Measurements from ENCODE around the gene TMX4. TPM values are rescaled to one million over a fixed set of nuclear protein-coding genes. Genes with fewer than 3 reads are reported as not detected.

Gene TMX4
- 4.1 TPM for polyA plus RNA-seq (2012; ENCODE audit: low read depth, missing spikeins)

DNA sequence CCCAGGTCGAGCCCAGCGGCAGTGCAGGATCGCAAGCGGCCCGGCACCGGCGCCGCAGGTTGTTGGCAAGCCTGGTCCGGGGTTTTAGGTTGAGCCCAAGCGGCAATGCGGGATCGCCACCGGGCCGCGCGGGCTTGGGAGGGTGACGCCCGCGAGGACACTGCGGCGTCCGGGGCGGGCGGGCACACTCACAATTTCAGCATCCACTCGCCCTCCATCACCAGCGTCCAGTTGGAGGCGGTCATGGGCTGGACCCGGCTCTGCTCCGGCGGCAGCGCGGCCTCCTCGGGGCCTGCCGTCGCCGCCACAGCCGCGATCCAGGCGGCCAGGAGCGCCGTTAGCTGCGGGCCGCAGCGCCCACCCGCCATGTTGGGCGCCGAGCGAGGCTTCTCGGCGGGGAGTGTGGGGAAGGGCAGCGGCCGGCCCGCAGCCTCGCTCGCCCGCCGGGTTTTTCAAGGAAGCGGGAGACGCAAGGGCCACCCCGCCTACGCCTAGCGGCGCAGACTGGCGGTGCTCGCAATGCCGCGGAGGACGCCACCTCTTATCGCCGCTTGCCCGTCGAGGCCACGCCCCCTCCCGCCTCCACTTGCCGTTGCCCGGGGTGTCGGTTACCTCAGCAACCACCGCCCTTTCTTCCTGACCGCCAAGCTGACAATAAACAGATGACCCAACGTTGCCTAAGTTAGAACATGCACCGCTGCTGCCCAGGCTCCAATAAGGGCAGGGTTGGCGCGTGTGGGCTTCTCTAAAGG lies at the start of gene TMX4:
Gene TMX4, minus strand, starts transcription at position 516 of the 752 bp plus-strand sequence. Its CDS starts 148 bp downstream, at position 368.
- DNase-seq (ENCODE audit: insufficient read length, low spot score) (peak; percentile 76), FAIRE-seq (peak; percentile 100)
- TF ChIP-seq POU2F2 (IDR thresholded peaks at IDR 0.05; ENCODE audit: low read depth, low read length) (peak; percentile 26; the same call in 1 of the 2 replicates), PAX5 (IDR thresholded peaks at IDR 0.05; ENCODE audit: insufficient read depth, low read length, severe bottlenecking) (no peak), POLR2A (IDR thresholded peaks at IDR 0.05; ENCODE audit: low read depth, low read length) (peak; percentile 71), TAF1 (IDR thresholded peaks at IDR 0.05; ENCODE audit: low read depth, low read length) (peak; percentile 29; the same call in 1 of the 2 replicates), SPI1 (IDR thresholded peaks at IDR 0.05; ENCODE audit: low read depth, low read length) (no peak), POLR2AphosphoS5 (IDR thresholded peaks at IDR 0.05; ENCODE audit: low read depth, low read length) (peak; percentile 63)

- DNase-seq (ENCODE audit: insufficient read length, low spot score) (no peak), FAIRE-seq (no peak)
- no peak for TF ChIP-seq PAX5 (IDR thresholded peaks at IDR 0.05; ENCODE audit: insufficient read depth, low read length, severe bottlenecking)
- TF ChIP-seq SPI1 (IDR thresholded peaks at IDR 0.05; ENCODE audit: low read depth, low read length), result no peak
- no peak for TF ChIP-seq POU2F2 (IDR thresholded peaks at IDR 0.05; ENCODE audit: low read depth, low read length)
- no peak for TF ChIP-seq TAF1 (IDR thresholded peaks at IDR 0.05; ENCODE audit: low read depth, low read length)
- no peak for TF ChIP-seq POLR2AphosphoS5 (IDR thresholded peaks at IDR 0.05; ENCODE audit: low read depth, low read length)
- TF ChIP-seq POLR2A (IDR thresholded peaks at IDR 0.05; ENCODE audit: low read depth, low read length), result no peak
Measured at GRCh38 chr20:8067082-8067481, 47.5 kb upstream of the TMX4 start.

DNA sequence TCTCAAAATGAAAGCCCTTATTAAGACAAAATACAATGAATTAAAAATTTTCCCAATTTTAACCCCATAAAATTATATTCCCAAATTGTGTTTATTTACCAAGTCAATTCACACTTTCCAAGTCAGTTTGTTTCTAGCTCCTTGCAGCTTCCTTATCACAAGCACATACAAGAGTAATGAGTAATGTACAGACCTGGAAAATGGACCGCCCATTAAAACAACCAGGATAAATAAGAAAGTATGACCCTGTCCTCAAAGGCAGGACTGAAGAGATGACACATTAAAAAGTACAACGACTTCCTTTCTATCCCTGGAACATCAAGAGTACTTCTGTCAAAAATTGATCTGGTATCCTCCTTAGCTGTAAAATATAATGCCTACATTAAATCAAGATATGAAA lies 47.1 kb upstream of the TMX4 start:
- TF ChIP-seq POLR2AphosphoS5 (IDR thresholded peaks at IDR 0.05; ENCODE audit: low read depth, low read length) (no peak), POLR2A (IDR thresholded peaks at IDR 0.05; ENCODE audit: low read depth, low read length) (no peak), SPI1 (IDR thresholded peaks at IDR 0.05; ENCODE audit: low read depth, low read length) (no peak), TAF1 (IDR thresholded peaks at IDR 0.05; ENCODE audit: low read depth, low read length) (no peak), POU2F2 (IDR thresholded peaks at IDR 0.05; ENCODE audit: low read depth, low read length) (no peak), PAX5 (IDR thresholded peaks at IDR 0.05; ENCODE audit: insufficient read depth, low read length, severe bottlenecking) (no peak)
- FAIRE-seq (no peak), DNase-seq (ENCODE audit: insufficient read length, low spot score) (no peak)

DNA sequence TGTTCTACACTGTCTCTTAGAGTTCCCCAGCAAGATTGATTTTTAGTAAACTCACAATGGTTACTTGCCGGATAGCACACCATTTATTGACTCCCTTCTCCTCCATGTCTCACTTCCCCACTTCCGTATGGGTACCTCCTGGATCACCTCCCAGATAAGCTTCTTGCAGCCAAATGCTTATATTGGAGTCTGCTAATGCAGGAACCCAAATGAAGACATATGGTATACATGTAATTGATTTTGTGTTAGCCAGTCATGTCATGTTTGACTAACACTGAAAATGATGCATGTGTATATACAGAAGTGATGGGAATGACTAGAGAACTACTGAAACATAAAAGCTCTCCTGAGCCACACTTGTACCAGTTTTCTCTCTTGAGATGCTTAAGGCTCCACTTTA lies 46.1 kb upstream of the TMX4 start:
- TF ChIP-seq POLR2AphosphoS5 (IDR thresholded peaks at IDR 0.05; ENCODE audit: low read depth, low read length) (no peak), SPI1 (IDR thresholded peaks at IDR 0.05; ENCODE audit: low read depth, low read length) (no peak)
- FAIRE-seq, result no peak
- no peak for DNase-seq (ENCODE audit: insufficient read length, low spot score)

DNA sequence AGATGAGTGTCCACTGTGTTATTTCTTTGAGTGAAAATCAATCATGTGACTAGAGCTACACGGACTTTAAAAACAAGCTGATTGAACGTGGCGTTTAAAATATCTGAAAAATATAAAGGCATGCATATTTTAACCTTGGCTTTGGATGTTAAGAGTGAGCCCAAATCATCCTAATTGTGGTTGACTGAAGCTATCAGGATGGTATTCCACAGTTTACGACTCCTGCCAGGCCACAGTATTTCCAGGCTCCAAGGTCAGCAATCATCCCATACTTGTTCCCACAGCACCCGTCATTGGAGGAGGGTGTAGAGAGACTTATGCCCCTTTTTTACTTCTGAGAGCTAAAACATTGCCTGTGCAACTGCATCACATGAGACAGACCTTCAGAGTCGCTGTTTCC lies 43.2 kb upstream of the TMX4 start:
- no peak for FAIRE-seq
- DNase-seq (ENCODE audit: insufficient read length, low spot score), result no peak
- TF ChIP-seq PAX5 (IDR thresholded peaks at IDR 0.05; ENCODE audit: insufficient read depth, low read length, severe bottlenecking) (no peak), POU2F2 (IDR thresholded peaks at IDR 0.05; ENCODE audit: low read depth, low read length) (no peak), POLR2A (IDR thresholded peaks at IDR 0.05; ENCODE audit: low read depth, low read length) (no peak), SPI1 (IDR thresholded peaks at IDR 0.05; ENCODE audit: low read depth, low read length) (no peak), POLR2AphosphoS5 (IDR thresholded peaks at IDR 0.05; ENCODE audit: low read depth, low read length) (no peak), TAF1 (IDR thresholded peaks at IDR 0.05; ENCODE audit: low read depth, low read length) (no peak)

GRCh38 chr20:8061861-8062518 lies 42.4 kb upstream of the TMX4 start:
- FAIRE-seq (no peak), DNase-seq (ENCODE audit: insufficient read length, low spot score) (no peak)
- TF ChIP-seq SPI1 (IDR thresholded peaks at IDR 0.05; ENCODE audit: low read depth, low read length) (no peak), PAX5 (IDR thresholded peaks at IDR 0.05; ENCODE audit: insufficient read depth, low read length, severe bottlenecking) (no peak), POLR2A (IDR thresholded peaks at IDR 0.05; ENCODE audit: low read depth, low read length) (no peak), POU2F2 (IDR thresholded peaks at IDR 0.05; ENCODE audit: low read depth, low read length) (no peak), POLR2AphosphoS5 (IDR thresholded peaks at IDR 0.05; ENCODE audit: low read depth, low read length) (no peak), TAF1 (IDR thresholded peaks at IDR 0.05; ENCODE audit: low read depth, low read length) (no peak)

GRCh38 chr20:8060977-8061376 lies 41.4 kb upstream of the TMX4 start:
- DNase-seq (ENCODE audit: insufficient read length, low spot score), result no peak
- FAIRE-seq, result no peak
- TF ChIP-seq SPI1 (IDR thresholded peaks at IDR 0.05; ENCODE audit: low read depth, low read length) (no peak), POU2F2 (IDR thresholded peaks at IDR 0.05; ENCODE audit: low read depth, low read length) (no peak), POLR2AphosphoS5 (IDR thresholded peaks at IDR 0.05; ENCODE audit: low read depth, low read length) (no peak), TAF1 (IDR thresholded peaks at IDR 0.05; ENCODE audit: low read depth, low read length) (no peak), POLR2A (IDR thresholded peaks at IDR 0.05; ENCODE audit: low read depth, low read length) (no peak), PAX5 (IDR thresholded peaks at IDR 0.05; ENCODE audit: insufficient read depth, low read length, severe bottlenecking) (no peak)

DNA sequence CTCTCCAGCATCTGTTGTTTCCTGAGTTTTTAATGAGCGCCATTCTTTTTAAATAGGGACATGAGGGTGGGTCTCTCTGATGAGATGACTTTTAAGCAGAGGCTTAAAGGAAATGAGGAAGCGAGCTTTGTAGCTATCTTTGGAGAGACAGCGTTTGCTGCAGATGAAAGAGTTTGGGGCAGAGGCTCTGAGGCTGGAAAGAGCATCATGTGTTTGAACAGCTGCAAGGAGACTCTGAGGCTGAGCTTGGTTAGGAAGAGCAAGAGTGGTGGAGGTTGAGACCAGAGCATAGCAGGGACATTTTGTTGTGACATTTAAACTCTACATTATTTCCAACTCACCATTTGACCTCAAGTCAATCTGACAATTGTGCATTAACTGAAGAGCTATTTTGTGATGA lies 38.3 kb upstream of the TMX4 start:
- no peak for TF ChIP-seq SPI1 (IDR thresholded peaks at IDR 0.05; ENCODE audit: low read depth, low read length)
- TF ChIP-seq TAF1 (IDR thresholded peaks at IDR 0.05; ENCODE audit: low read depth, low read length), result no peak
- no peak for TF ChIP-seq POLR2A (IDR thresholded peaks at IDR 0.05; ENCODE audit: low read depth, low read length)
- no peak for TF ChIP-seq PAX5 (IDR thresholded peaks at IDR 0.05; ENCODE audit: insufficient read depth, low read length, severe bottlenecking)
- FAIRE-seq, result no peak

GRCh38 chr20:8055096-8055495 lies 35.5 kb upstream of the TMX4 start:
- no peak for DNase-seq (ENCODE audit: insufficient read length, low spot score)
- no peak for FAIRE-seq
- no peak for TF ChIP-seq POLR2A (IDR thresholded peaks at IDR 0.05; ENCODE audit: low read depth, low read length)
- TF ChIP-seq TAF1 (IDR thresholded peaks at IDR 0.05; ENCODE audit: low read depth, low read length), result no peak
- no peak for TF ChIP-seq POLR2AphosphoS5 (IDR thresholded peaks at IDR 0.05; ENCODE audit: low read depth, low read length)
- TF ChIP-seq PAX5 (IDR thresholded peaks at IDR 0.05; ENCODE audit: insufficient read depth, low read length, severe bottlenecking), result no peak
- TF ChIP-seq POU2F2 (IDR thresholded peaks at IDR 0.05; ENCODE audit: low read depth, low read length), result no peak
- no peak for TF ChIP-seq SPI1 (IDR thresholded peaks at IDR 0.05; ENCODE audit: low read depth, low read length)

More for the DNA sequence above, 38.3 kb upstream of the TMX4 start:
- no peak for DNase-seq (ENCODE audit: insufficient read length, low spot score)
